Measurements from ENCODE around the gene ARMH4. TPM values are rescaled to one million over a fixed set of nuclear protein-coding genes. Genes with fewer than 3 reads are reported as not detected.

The ARMH4 gene
- total and polyA plus RNA-seq, 2 experiments from 2014 or later: 48.6 to 64.6 TPM

DNA sequence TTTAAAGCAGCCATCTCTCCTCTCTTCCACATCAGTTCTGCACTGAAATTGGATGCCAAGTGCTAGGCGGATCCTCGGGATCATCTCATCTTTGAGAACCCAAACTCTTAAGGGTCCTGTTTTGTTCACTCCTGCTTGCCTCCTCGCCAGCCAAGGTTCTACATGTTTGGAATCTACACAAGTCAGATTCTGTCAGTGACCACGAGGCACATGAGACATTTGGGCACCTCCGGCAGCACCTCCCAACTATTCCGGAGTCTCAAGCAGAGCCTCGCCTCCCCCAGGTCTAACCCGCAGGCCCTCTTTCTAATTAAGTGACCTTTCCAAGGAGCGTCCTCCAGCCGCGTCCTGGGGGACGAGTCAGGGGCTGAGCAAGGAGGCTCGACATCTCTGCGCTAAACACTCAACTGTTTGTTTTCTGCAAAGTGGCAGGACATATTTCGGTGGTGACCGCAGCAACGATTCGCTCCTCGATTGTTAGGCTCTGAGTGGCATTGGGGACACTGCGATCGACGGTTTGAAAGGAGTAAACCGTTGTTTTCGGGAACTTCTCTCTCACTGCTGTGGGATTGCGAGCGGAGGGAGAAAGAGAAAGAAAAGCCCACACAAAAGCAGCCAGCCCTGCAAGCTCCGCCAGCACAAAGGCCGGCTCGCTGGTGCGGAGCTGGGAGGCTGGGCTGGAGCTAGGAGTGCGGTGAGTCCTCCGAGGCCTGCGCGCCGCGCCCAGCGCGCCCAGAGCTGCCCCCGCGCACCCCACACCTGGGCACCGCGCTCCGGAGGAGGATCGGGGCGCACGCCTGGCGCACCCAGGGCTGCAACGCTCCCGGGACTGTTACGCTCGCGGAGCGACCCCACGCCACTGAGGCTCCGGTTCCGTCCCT, 640 bp downstream of the ARMH4 start:
- Histone ChIP-seq H3K4me1 (ENCODE audit: low read depth) (peaks cover 12% of the 10 kb centered on the region), H3K9me3 (ENCODE audit: low read depth) (no peaks in the 10 kb centered on the region), H3K36me3 (no peaks in the 10 kb centered on the region), H3K27ac (peak overlapping the region; percentile 77), H3K27me3 (no peaks in the 10 kb centered on the region), H3K4me3 (peak overlapping the region; percentile 98)
- DNase-seq (ENCODE audit: low read depth in 1 of 2, low spot score in 1 of 2): peak; percentile 51 to 52
- TF ChIP-seq, protein P1, sequence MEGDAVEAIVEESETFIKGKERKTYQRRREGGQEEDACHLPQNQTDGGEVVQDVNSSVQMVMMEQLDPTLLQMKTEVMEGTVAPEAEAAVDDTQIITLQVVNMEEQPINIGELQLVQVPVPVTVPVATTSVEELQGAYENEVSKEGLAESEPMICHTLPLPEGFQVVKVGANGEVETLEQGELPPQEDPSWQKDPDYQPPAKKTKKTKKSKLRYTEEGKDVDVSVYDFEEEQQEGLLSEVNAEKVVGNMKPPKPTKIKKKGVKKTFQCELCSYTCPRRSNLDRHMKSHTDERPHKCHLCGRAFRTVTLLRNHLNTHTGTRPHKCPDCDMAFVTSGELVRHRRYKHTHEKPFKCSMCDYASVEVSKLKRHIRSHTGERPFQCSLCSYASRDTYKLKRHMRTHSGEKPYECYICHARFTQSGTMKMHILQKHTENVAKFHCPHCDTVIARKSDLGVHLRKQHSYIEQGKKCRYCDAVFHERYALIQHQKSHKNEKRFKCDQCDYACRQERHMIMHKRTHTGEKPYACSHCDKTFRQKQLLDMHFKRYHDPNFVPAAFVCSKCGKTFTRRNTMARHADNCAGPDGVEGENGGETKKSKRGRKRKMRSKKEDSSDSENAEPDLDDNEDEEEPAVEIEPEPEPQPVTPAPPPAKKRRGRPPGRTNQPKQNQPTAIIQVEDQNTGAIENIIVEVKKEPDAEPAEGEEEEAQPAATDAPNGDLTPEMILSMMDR (IDR thresholded peaks at IDR 0.05; ENCODE audit: low read depth, low read length): no peak

GRCh38 chr14:58150243-58150805, 1.7 kb downstream of the ARMH4 start:
- no peaks in the 10 kb centered on the region for H3K36me3 ChIP-seq
- H3K9me3 ChIP-seq (ENCODE audit: low read depth): no peaks in the 10 kb centered on the region
- peak overlapping the region; percentile 98 for H3K4me3 ChIP-seq
- peaks cover 20% of the 10 kb centered on the region for H3K4me1 ChIP-seq (ENCODE audit: low read depth)
- H3K27ac ChIP-seq: no peak overlapping the region
- no peaks in the 10 kb centered on the region for H3K27me3 ChIP-seq
- DNase-seq (ENCODE audit: low read depth in 1 of 2, low spot score in 1 of 2): no peak
- TF ChIP-seq, protein P1 (IDR thresholded peaks at IDR 0.05; ENCODE audit: low read depth, low read length): no peak

DNA sequence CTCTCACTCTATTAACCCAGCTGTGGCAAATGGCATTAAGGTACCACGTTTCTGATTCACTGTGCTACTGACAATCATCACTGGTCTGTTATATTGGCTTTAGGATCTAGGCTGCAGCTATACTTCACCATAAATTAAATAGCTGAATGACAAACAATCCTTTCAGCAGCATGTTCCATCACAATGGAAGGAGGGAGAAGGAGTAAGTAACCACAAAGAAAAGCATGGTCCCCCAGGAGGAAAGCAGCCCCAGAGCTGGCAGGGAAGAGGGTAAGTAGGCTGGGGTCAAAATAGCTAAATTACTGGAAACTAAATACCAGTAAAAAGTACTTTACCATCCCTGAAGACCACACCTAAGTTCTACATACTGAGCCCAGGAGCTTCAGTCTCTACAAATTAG, 2.8 kb downstream of the ARMH4 start:
- DNase-seq (ENCODE audit: low read depth in 1 of 2, low spot score in 1 of 2): no peak
- TF ChIP-seq, protein P1 (IDR thresholded peaks at IDR 0.05; ENCODE audit: low read depth, low read length): no peak
- H3K4me3 ChIP-seq: no peak overlapping the region

GRCh38 chr14:58146399-58146798, 5.6 kb downstream of the ARMH4 start:
- Histone ChIP-seq H3K9me3 (ENCODE audit: low read depth) (no peaks in the 10 kb centered on the region), H3K4me3 (no peak overlapping the region), H3K4me1 (ENCODE audit: low read depth) (peaks cover 23% of the 10 kb centered on the region), H3K27me3 (no peaks in the 10 kb centered on the region), H3K36me3 (no peaks in the 10 kb centered on the region), H3K27ac (no peak overlapping the region)
- TF ChIP-seq, protein P1 (IDR thresholded peaks at IDR 0.05; ENCODE audit: low read depth, low read length): no peak
- no peak for DNase-seq (ENCODE audit: low read depth in 1 of 2, low spot score in 1 of 2)

More for the DNA sequence above, 2.8 kb downstream of the ARMH4 start:
- Histone ChIP-seq H3K27me3 (no peaks in the 10 kb centered on the region), H3K36me3 (no peaks in the 10 kb centered on the region), H3K27ac (no peak overlapping the region), H3K4me1 (ENCODE audit: low read depth) (peaks cover 20% of the 10 kb centered on the region), H3K9me3 (ENCODE audit: low read depth) (no peaks in the 10 kb centered on the region)

- Histone ChIP-seq H3K9me3 (ENCODE audit: low read depth) (no peaks in the 10 kb centered on the region), H3K36me3 (no peaks in the 10 kb centered on the region), H3K4me3 (no peak overlapping the region), H3K27ac (no peak overlapping the region), H3K27me3 (no peaks in the 10 kb centered on the region), H3K4me1 (ENCODE audit: low read depth) (peaks cover 23% of the 10 kb centered on the region)
- TF ChIP-seq, protein P1 (IDR thresholded peaks at IDR 0.05; ENCODE audit: low read depth, low read length): no peak
- DNase-seq (ENCODE audit: low read depth in 1 of 2, low spot score in 1 of 2): no peak
These were observed 6.1 kb downstream of the ARMH4 start for GRCh38 chr14:58145936-58146335.
